Measurements from ENCODE around the gene PCDH10.

DNA sequence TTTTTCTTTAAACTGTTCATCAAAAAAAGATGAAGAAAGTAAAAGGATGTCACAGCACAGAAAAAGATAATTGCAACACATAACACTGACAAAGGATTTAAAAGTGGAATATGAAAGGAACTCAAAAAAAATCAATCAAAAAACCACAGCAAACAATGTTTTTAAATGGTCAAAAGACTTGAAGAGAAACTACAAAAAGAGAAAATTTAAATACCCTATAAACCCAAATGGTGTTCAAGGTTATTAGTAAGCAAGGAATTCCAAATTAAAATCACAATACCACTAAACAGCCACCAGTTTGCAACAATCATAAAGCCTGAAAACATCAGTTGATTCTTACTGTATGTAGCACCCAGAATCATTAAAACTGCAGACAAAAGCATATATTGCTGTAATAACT, 36.5 kb upstream of the PCDH10 start:
- TF ChIP-seq, protein P1, sequence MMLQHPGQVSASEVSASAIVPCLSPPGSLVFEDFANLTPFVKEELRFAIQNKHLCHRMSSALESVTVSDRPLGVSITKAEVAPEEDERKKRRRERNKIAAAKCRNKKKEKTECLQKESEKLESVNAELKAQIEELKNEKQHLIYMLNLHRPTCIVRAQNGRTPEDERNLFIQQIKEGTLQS (IDR thresholded peaks at IDR 0.05; ENCODE audit: insufficient read depth, low read depth, low read length) = no peak
- TF ChIP-seq TAF1 (IDR thresholded peaks at IDR 0.05; ENCODE audit: low read depth, low read length) = no peak
- no peak for TF ChIP-seq YY1 (IDR thresholded peaks at IDR 0.05; ENCODE audit: low read depth, low read length)
- TF ChIP-seq BCL11A (IDR thresholded peaks at IDR 0.05; ENCODE audit: low read depth in 2 of 2, low read length in 2 of 2) = no peak
- TF ChIP-seq, protein P2, sequence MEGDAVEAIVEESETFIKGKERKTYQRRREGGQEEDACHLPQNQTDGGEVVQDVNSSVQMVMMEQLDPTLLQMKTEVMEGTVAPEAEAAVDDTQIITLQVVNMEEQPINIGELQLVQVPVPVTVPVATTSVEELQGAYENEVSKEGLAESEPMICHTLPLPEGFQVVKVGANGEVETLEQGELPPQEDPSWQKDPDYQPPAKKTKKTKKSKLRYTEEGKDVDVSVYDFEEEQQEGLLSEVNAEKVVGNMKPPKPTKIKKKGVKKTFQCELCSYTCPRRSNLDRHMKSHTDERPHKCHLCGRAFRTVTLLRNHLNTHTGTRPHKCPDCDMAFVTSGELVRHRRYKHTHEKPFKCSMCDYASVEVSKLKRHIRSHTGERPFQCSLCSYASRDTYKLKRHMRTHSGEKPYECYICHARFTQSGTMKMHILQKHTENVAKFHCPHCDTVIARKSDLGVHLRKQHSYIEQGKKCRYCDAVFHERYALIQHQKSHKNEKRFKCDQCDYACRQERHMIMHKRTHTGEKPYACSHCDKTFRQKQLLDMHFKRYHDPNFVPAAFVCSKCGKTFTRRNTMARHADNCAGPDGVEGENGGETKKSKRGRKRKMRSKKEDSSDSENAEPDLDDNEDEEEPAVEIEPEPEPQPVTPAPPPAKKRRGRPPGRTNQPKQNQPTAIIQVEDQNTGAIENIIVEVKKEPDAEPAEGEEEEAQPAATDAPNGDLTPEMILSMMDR (IDR thresholded peaks at IDR 0.05; ENCODE audit: control extremely low read depth in 1 of 3, insufficient read depth in 1 of 3, low read depth in 1 of 3, low read length in 3 of 3) = no peak
- no peak for TF ChIP-seq POLR2A (IDR thresholded peaks at IDR 0.05; ENCODE audit: control extremely low read depth in 1 of 2, low read depth in 2 of 2, low read length in 2 of 2)
- TF ChIP-seq EZH2 (IDR thresholded peaks at IDR 0.05; ENCODE audit: low read depth, low read length, severe bottlenecking) = no peak
- TF ChIP-seq HDAC6 (IDR thresholded peaks at IDR 0.05; ENCODE audit: low read depth, low read length) = no peak
- no peak for TF ChIP-seq EP300 (IDR thresholded peaks at IDR 0.05; ENCODE audit: borderline replicate concordance in 1 of 2, low read depth in 2 of 2, low read length in 2 of 2)
- TF ChIP-seq EGR1 (IDR thresholded peaks at IDR 0.05; ENCODE audit: borderline replicate concordance, low read depth, low read length) = no peak
- no peak for TF ChIP-seq MAFK (IDR thresholded peaks at IDR 0.05; ENCODE audit: low read depth, low read length)
- no peak for TF ChIP-seq TEAD4 (IDR thresholded peaks at IDR 0.05; ENCODE audit: low read depth, low read length)
- no peak for TF ChIP-seq POLR2AphosphoS5 (IDR thresholded peaks at IDR 0.05; ENCODE audit: low read depth, low read length)

Measured in H1 (cell line).